ENCODE measurements around the gene LRP6.

GRCh38 chr12:12219664-12220063 lies 47.2 kb downstream of the LRP6 start:
- no peak for TF ChIP-seq CTCF (IDR thresholded peaks at IDR 0.05; ENCODE audit: low read depth, low read length, poor library complexity, severe bottlenecking)
- no peak for TF ChIP-seq EZH2phosphoT487 (IDR thresholded peaks at IDR 0.05; ENCODE audit: borderline replicate concordance, low read length)
